Mesenteric fat pad (tissue), 1 donor: ENCODE measurements around the gene ACP3. TPM values are rescaled to one million over a fixed set of nuclear protein-coding genes. Genes with fewer than 3 reads are reported as not detected.

Experiments used
- DNase-seq: peaks from one replicate; pipeline ENCODE4 v3.0.0-alpha.2; 2020; ENCODE audit warnings: low spot score
- total RNA-seq: library from RNA; stranded (reverse); fragmentation: NEBNext Ultra II Directional; extraction: Animal tissue kit (Norgen Biotek cat#: 25700); gene quantifications from one replicate; pipeline ENCODE4 v1.2.1, GENCODE V29; 2021
- donor health status: DM: yes; HTN: yes; CAD: no.

ACP3 gene
- total RNA-seq, 1 donor from 2014 or later = 2.5 TPM

DNA sequence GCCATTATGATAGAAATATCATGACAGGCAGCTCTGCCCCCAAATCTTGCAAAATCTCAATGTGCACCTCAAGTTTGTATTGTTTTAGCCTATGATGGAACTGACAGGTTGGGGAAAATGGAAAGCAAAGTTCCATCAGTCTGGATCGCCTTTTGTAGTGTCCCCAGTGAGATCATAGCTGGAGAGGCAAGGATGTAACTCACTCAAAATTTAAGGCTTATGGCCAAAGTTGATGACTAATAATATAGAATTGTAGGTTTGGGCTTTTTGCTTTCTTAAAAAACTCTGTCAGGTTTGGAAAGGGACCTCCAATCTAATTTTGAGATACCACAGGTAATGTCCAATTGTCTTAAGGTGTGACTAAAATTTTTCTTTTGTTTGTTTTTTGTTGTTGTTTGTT, 1.4 kb upstream of the ACP3 start:
- DNase-seq = no peak

DNA sequence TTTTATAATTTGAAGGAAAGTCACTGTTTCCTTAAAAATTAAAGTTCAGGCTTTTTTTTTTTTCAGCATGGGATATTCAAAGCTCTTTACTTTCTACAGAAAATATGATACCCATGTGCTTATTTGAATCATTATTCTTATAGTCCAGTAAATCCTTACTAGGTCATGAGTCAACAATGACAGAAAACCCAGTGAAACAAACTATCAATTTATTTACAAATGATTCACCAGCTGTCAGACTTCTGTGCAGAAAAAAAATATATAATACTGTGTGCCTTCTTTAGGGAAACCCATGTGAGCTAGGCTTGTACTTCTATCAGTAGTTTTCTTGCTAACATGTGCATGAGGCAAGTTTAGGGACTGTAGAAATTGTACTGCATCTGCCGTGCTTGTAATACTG, 1.2 kb downstream of the ACP3 start:
- no peak for DNase-seq

DNA sequence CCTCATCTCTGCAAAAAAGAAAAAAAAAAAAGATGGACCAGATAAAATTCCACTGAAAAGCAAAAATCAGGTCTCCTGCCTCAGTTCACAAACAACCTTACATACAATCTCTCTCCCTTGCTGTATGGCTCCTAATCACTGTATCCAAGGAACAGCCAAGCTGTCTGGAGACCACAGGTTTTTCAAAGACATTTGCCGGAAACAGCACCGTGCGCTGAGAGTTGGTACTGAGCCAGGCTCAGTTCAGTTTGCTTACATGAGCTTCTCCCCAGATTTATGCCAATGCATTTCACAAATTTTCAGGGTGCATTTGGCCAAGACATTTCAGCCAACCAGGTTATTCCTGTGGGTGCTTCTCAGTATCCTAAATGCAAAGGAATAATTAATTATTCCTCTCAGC, 4.1 kb downstream of the ACP3 start:
- DNase-seq = no peak

DNA sequence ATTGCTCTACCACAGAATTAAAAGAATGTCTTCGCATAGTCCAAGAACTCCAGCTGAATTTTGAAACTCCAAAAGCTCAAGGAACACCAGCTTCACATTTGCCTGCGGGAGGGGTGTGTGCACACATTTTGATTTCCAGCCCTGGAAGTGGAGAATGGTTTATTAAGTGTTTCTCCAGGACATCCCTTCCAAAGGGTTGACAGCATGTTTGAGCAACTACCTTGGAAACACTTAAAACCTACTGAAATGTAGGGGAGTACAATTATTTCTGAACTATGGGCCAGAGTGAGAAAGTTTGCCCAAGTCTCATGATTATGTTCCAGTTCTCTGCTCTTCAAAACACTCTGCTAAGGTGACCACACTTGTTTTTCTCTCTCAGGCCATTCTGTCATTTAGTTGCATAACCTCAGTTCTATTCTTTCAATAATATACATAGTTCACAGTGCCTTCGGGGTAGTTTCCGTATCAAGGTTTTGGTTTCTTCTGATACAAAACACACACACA, 7.9 kb downstream of the ACP3 start:
- DNase-seq = no peak

DNA sequence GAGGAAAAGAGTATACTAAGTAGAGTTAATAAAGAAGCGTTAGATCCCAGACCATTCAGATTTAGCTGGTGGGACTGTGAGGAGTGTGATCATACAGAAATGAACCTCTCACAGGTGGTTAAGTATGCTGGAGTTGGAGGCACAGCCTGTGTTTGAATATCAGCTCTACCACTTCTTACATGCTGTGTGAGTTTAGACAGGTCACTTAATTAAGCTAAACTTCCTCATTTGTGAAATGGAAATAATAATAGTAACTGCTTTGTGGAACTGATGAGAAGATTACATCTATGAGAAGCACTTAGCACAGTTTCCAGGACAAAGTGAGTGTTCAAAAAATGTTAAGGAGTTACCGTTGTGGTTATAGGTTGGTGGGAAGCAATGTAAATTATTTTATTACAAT, 8.4 kb downstream of the ACP3 start:
- DNase-seq = no peak

DNA sequence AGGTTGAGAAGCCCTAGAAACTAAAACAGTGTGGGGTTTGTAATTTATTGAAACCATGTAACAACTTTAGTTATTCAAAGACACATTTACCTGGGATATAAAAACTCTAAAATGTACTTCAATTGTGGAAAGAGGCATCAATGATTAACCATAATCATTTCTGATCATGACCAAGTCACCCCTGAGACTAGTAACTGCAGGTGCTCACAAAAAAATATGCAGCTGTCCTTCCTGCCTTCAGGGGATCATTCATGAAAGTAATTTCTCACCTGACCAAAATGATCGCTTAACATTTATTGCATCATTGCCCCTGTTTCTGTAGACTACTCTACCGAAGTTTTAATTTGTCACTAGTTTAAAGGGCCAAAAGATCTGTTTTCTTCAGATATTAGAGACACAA, 9.0 kb downstream of the ACP3 start:
- no peak for DNase-seq

DNA sequence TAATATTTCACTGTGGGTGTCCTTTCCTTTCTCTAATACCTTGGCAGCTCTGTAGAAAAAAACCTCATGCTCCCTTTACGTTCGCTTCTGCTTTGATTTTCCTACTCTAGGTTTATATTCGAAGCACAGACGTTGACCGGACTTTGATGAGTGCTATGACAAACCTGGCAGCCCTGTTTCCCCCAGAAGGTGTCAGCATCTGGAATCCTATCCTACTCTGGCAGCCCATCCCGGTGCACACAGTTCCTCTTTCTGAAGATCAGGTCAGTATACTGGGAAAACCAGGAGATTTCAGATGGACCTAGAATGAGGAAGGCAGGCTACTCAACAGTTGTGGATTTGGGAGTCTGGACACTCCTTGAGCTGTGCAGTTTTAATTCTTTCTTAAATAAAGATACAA, 14.9 kb downstream of the ACP3 start:
- DNase-seq = no peak

DNA sequence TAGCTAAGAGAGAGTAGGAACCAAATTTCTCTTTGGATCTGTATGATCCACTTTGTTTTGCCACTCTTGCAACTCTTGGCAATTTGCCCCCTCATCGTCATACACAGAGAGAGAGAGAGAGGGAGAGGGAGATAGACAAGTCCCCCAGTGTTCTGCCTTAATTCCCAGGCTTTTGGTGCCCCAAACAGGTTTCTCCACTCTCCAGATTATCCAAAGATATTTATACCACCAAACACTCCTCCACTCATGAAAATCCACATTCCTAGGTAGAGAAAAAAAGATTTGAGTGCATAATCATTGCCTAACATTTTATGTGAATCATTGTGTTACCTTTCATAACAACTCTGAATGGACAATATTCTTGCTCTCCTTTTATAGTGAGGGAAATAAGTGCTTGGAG, 15.3 kb downstream of the ACP3 start:
- no peak for DNase-seq

DNA sequence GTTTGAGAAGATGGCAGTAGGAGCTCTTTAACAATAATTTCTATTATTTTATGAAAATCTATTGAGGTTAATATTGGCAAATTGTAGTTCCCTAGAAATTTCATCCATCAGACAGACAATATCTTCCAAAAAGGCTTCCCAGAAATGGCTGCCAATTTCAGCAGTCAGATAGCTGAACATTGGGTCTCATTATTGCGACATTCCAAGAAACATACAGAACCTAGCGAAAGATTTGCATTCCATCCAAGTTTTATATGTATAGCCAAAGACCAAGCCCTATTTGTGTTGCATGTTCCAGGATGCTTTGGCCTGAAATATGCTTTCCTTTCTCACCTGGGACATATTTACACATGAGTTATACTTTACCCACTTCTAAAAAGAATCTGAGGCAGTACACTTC, 24.5 kb downstream of the ACP3 start:
- DNase-seq = no peak

DNA sequence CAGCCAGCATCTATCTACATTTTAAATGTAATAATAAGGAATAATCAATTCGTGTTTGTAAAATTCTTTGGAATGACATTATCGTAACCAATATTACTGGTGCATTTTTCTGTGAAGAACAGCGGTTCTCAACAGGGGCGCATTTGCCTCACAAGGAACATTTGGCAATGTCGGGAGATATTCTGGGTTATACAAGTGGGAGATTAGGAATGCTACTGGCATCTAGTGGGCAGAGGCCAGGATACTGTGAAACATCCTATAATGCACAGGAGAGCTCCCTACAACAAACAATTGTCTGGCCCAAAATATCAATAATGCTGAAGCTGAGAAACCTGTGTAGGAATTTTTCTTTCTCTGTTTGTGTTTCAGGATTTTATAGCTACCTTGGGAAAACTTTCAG, 25.0 kb downstream of the ACP3 start:
- DNase-seq = no peak

DNA sequence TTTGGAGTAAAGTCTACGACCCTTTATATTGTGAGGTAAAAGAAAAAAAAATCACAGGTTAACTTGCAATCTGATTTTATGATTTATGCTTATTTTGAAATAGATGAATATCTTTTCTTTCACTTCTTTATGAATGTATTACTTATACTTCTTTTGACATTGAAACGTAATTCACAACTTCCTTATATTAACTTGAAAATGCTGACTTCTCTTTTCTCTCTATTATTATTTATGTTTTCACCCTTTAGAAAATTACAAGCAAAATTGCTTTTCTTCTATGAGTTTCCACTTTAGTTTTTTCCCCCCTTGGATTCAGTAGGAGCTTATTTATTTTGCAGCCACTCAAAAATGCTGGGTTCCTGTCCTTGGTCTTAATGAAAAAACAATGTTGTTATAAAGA, 25.4 kb downstream of the ACP3 start:
- no peak for DNase-seq

DNA sequence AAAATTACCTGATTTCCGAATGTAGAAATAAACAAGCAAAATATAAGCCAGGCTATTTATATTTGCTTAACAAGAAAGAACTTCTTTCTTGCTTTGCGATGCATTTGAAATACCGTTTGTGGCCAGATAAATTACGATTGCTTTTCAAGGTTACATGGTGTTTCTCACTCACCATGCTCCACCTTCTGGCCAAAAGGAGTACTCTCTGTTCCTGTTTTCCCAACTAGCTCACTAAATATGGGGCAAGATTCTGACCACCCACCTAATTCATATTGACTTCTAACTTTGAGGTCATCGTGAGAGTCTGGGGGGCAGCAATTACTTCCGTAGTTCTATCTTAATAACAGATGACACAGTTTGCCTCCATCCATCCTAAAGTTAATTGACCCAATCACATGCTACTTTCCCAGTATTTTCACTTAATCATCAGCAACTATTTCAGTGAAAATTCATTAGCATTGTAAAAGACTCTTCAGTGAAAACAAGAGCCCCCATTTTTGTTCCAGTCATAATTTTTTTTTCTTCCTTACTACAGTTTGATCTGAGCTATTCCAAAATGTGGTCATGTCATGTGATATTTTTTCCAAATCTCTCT, 25.9 kb downstream of the ACP3 start:
- DNase-seq = no peak

DNA sequence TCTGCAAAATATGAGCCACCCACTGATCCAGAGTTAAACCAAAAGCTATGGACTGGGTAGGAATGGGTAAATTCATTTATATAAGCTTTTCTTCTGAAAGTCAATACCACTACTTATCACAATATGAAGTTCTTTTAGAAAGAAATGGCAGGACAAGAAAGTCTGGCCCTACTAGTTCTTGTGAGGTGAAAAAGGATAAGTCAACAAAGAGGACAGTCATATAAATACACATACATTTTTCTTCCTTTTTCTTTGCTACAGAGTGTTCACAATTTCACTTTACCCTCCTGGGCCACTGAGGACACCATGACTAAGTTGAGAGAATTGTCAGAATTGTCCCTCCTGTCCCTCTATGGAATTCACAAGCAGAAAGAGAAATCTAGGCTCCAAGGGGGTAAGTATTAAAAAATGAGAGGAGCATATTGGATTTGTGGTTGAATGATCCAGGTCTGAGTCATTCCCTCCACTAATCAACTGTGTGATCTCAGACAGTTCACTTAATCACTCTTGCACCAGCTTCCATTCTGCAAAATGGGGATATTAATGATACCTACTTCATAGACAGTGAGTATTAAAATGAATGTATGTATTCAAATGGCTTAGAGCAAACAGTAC, 27.6 kb downstream of the ACP3 start:
- no peak for DNase-seq

DNA sequence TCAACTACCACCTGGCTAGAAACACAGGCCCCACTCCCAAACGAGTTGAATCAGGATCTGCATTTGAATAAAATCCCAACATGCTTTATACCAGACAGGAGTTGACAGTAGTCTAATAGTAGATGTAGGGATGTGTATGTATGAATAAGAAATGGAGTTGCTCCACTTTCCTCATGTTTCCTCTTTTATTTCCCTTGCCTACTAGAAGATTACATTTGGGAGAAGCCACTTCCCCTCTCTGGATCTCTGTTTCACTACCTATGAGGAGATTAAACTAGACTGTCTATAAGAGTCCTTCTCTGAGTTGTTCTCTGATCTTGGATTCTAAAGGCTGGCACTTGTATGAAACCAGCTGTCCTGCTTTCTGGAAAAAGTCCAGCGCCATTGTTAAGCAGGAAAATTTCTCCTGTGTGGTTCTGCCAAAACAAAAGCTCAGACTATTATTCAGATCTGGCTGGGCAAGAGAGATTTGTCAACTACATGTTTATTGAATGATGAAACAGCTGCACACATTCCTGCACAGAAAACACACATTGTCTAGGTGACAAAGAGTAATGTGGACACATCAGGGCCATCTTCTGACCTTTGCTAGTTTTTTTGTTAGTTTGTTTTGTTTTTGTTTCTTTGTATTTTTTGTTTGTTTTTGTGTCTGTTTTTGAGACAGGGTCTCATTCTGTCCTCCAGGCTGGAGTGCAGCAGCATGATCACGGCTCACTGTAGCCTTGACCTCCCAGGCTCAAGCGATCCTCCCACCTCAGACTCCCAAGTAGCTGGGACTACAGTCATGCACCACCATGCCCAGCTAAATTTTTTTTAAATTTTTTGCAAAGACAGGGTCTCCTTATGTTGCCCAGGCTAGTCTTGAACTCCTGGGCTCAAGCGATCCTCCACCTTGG, 29.9 kb downstream of the ACP3 start:
- no peak for DNase-seq

DNA sequence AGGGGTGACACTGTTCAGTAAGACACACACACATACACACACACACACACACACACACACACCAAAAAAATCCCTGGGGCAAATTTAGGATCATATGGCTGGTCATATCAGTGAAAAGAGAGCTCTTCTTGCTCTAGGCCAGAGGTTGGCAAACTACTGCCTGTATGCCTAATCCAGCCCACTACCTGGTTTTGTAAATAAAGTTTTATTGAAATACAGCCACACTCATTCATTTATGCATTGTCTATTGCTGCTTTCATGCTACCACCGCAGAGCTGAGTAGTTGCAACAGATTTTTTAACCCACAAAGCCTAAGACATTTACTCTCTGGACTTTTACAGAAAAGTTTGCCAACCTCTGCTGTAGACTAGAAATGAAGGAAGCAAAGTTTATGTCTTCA, 30.6 kb downstream of the ACP3 start:
- DNase-seq = no peak

DNA sequence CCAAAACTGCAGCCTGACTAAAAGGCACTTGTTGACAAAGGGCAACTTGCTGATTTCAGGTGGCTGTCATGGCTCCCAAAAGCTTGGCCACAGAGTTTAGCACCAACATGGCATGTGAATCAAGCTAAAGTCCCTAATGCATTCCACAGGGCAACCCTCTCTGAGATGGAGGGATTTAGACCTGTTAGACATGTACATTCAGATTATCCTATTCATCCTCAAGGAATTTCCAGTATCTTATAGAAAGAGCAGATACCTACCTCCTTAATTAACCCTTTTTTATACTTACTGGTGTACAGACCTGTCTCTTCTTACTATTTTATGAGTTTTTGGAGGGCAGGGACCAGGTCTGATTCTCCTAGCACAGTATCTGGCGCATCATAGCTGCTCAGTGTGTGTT, 31.3 kb downstream of the ACP3 start:
- DNase-seq = no peak

DNA sequence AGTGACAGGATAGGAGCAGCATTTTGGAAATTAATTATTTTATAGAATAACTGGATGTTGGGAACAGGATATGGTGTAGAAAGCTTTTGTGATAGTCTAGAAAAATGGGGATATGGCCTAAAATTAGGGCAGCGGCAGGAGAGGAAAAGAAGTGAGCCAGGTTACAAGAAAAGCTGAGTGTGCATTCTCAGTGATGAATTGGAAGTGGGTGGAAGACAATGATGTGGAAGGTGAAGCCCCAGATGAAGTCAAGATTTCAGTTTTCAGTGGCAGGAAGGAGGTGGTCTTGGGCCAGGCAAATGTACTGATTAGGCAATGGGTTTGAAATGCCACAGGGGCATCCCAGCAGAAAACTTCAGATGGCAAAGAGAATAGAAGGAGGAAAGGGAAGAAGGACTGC, 33.6 kb downstream of the ACP3 start:
- DNase-seq = no peak

DNA sequence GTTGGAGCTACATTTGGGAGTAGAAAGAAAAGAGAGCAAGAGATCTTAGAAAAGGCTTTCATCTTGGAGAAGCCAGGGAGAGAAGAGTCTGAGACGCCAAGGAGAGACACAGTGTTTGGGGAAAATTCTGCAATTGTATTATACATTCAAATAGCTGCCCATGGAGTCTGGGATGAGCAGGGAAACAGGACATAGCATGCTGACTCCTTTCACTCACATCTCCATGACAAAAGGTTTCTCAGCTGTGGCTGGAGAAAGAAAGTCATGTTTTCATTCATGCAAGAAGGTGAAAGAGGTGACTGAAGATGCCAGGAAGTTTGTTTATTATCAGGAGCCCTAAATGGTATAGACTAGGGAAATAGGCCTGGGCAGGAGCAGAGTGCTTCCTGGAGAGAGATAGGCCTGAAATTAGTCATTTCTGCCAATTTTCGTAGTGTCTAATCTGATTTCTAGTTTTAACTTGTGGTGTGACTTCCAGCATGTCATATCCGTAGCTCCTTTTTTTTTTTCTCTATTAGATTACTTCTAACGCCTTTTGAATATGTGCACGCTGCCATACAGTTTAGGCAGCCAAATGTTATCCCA, 34.1 kb downstream of the ACP3 start:
- DNase-seq = no peak

DNA sequence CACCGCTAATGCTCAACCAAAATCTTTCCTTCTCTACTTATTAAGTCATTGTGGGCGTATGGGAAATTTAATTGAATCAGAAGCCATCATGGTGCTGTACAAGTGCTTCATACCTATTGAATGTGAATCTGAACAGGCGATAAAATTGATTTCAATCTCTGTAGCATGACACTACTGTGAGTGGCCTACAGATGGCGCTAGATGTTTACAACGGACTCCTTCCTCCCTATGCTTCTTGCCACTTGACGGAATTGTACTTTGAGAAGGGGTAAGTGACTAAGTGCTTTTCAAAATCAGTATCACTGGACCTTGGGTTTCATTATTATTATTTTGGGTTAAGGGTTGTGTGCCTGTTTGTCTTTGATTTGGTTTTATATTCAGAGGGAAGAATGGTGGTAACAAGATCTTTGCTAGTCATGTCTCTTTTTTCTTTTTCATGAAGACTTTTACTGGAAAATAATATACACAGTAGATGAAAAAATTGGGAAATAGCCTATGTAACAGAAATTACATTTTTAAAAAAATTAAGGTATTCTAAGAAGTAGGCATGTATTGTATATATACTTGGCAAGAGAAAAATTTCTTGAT, 35.4 kb downstream of the ACP3 start:
- DNase-seq = no peak

DNA sequence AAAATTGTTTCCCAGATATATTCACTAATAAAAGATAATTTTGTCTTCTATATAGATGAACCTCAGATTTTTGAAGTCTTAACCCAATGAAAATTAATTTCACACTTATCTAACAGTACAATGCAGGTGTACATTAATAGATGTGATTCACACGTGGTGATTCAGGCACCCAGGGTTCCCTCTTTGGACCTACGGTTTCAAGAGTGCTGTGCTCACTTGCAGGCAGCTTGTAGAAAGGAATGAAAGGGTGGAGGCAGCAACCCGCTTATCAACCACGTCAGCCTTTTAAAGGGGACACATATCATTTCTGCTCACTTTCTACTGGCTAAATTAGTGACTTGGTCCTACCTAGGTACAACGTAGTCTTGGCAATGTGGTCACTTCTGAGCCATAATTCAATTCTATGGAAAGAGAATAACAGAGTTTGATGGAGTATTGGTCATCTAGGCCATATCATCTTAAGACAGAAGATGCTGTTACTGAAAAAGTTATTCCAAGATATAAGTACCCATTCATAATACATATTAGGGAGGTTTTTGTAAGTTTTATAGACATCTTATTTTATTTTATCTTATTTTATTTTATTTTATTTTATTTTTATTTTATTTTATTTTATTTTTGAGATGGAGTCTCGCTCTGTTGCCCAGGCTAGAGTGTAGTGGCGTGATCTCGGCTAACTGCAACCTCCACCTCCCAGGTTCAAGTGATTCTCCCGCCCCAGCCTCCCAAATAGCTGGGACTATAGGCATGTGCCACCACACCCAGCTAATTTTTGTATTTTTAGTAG, 37.9 kb downstream of the ACP3 start:
- DNase-seq = no peak

DNA sequence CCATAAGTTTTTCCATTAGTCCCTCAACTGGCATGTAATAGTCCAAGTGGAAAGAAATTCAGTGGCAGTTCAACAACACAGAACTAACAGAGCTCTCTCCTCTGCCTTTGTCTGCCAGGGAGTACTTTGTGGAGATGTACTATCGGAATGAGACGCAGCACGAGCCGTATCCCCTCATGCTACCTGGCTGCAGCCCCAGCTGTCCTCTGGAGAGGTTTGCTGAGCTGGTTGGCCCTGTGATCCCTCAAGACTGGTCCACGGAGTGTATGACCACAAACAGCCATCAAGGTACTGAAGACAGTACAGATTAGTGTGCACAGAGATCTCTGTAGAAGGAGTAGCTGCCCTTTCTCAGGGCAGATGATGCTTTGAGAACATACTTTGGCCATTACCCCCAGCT, 39.4 kb downstream of the ACP3 start:
- DNase-seq = no peak
